Sciatic nerve (tissue), 2 donors: ENCODE results near the gene CREBL2. TPM values are rescaled to one million over a fixed set of nuclear protein-coding genes. Genes with fewer than 3 reads are reported as not detected.
"Not testable (repeated sequence)": the region's sequence is repeated elsewhere in the genome, so short reads cannot be mapped to it uniquely, and the experiment has no call there.

ENCODE experiments used
- ATAC-seq: fragments of 200-7000 bp; cut with Tn5 transposase; one replicate; pipeline ENCODE4 v1.9.1; 2020; ENCODE audit warnings: mild to moderate bottlenecking, moderate library complexity
- DNase-seq: peaks from one replicate; pipeline ENCODE4 v3.0.0-alpha.2; 2020; ENCODE audit warnings: low spot score
- intact Hi-C: fragments of 100-400 bp; cut with DNase I; formaldehyde crosslinking; loops from one replicate; pipeline ENCODE4 v1.14.2; 2022
- total RNA-seq: library from RNA; stranded (reverse); fragmentation: NEBNext Ultra II Directional; extraction: Animal tissue kit (Norgen Biotek cat#: 25700); gene quantifications from one replicate; pipeline ENCODE4 v1.2.1, GENCODE V29; 2021
- donor health status: DM: no; HTN: no; CAD: no.
- donor health status: DM: no; HTN: no; CAD: no.

Gene CREBL2, protein sequence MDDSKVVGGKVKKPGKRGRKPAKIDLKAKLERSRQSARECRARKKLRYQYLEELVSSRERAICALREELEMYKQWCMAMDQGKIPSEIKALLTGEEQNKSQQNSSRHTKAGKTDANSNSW
- total RNA-seq: 67.9 TPM

DNA sequence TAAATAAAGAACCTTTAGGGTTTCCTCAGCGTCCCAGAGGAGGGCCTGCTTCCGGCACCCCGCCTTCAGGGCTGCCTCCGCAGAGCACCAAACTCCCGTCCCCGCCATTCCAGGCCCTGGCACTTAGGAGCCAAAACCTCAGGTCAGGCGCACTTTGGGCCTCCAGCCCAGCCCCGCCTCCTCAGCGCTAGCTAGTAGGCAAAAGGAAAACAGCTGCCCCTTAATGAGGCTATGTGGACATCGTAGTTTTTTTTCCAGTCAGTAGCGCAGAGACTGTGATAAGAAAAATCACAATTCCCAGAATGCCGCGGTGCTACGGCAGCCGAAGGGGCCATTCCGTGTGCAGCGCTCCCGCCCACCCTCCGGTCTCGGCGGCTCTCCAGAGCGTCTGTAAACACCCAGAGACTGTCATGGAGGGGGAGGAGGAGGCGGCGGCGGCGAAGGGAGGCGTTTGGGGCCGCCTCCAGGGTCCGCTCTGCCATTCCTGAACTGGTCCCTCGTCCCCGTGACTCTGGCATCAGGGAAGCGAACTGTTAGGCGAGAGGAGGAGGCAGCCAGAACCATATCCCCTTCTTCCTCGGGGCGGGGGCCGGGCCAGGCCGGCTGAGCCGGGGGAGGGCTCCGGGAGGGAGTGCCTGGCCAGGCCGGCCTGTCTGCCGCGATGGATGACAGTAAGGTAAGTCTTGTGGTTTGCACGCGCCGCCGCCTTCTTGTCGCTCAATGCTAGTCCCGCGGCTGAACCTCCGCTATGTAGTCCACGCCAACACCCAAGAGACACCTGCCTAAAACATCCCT, at the start of gene CREBL2:
Gene CREBL2 (plus strand): TSS at position 365 of the 795 bp plus-strand sequence. CDS start 297 bp downstream, at position 662.
- ATAC-seq: peak; percentile 97
- intact Hi-C loops: no loop called here
- peak; percentile 96 for DNase-seq

DNA sequence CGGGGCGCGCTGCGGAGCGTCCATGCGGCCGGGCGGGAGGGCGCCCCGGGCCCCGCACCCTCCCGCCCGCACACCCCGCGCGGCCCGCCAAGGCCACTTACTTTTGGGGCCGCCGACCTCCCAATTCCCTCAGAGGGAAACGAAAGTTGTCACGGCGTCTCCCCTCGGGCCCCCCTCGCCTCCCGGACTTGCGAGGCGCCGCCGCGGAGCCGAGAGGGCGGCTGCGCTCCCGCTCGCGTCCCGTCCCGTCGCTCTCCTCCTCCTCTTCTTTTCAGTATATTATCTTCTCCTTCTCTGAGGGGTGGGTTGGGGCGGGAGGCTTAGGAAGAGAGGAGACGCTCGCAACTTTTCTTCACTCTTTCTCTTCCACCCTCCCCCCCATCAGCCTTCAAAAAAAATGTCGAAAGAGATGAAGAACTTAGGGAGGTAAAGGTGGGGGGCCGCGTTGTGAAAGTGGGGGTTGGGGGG, 49.6 kb upstream of the CREBL2 start:
- no peak for ATAC-seq
- intact Hi-C loops: no loop called here

DNA sequence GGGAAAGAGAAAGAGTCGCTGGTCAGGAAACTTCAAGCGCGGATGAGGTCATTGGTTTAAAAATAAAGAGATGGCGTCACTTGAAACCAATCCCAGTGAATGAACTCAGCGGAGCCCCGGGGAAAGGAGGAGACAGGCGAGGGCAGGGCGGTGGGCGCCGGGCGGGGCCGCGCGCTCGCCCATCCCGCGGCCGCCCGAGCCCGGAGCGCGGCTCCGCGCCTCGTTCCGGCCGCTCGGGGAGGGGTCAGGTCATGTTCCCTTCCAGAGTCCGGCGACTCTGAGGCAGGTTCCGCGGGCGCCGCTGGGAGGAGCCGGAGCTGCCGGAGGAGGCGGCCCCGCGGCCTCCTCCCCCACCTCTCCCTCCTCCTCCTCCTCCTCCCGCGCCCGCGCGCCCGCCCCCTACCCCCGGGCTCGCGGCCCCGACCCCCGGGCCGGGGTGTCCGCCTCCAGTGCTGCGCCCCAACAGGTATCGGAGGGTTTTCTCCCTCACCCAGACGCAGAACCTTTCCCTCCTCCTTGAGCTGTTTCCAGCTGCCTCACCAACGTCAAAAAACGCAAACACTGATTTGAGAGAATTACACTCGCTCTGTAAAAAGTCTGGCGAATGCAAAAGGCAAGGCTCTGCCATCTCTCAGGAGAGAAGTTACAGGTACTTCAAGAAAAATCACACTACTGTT, 49.0 kb upstream of the CREBL2 start, which contains the start of gene DUSP16:
Gene DUSP16 (minus strand): TSS at position 279 of the 677 bp plus-strand sequence. CDS start 41,765 bp downstream, outside the sequence.
- intact Hi-C loops: no loop called here
- peak; percentile 95 for ATAC-seq
- DNase-seq: peak; percentile 94

More for the DNA sequence above, 49.6 kb upstream of the CREBL2 start:
- peak; percentile 70 for DNase-seq

DNA sequence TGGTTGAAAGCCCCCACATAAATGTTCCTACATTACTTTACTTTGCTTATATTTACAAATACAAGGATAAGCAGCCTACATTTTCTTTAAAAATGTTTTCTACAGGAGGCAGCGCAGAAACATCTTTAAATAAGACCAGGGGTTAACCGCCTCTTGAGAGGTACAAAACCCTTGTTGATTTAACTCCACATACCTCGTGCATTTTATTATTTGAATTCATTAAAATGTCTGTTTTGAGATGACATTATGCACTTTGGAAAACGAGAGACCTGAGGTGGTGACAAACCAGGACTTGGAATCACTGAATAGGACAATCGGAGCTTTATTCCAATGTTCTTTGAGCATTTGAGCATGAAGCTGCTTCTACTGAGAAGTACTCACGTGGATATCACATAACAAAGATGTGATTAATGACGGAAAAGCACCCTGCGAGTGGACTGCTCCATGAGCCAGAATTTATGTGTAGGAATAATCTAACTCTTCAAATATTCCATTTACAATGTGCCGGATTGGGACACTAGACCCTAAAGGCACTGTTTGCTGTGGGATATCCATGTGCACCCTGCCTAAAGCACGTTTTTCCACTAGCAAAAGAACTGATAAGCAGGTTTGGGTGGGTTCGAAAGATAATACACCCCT, 48.3 kb upstream of the CREBL2 start:
- intact Hi-C loops: no loop called here
- ATAC-seq: peak; percentile 24
- DNase-seq: no peak

DNA sequence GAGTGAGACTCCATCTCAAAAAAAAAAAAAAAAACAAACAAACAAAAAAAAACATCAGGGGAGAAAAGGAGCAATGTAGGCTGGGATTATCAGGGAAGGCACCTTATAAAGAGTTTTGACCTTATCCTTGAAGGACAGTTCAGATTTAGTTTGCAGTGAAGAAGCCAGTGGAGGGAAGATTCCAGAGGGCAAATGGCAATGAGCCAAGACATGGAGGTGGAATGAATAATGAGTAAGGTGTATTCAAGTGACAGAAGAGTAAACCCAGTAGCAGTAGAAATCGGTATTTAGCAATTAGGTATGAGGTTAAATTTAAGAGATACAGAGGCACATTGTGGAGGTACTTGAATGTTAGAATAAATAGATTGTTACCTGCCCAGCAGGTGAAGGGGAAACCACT, 46.8 kb upstream of the CREBL2 start:
- intact Hi-C loops: no loop called here
- no peak for ATAC-seq
- DNase-seq: no peak

DNA sequence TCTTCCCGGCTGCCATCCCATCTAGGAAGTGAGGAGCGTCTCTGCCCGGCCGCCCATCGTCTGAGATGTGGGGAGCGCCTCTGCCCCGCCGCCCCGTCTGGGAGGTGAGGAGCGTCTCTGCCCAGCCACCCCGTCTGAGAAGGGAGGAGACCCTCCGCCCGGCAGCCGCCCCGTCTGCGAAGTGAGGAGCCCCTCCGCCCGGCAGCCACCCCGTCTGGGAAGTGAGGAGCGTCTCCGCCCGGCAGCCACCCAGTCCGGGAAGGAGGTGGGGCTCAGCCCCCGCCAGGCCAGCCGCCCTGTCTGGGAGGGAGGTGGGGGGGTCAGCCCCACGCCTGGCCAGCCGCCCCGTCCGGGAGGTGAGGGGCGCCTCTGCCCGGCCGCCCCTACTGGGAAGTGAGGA, 45.7 kb upstream of the CREBL2 start:
- ATAC-seq, intact Hi-C loops, DNase-seq: not testable (repeated sequence)

DNA sequence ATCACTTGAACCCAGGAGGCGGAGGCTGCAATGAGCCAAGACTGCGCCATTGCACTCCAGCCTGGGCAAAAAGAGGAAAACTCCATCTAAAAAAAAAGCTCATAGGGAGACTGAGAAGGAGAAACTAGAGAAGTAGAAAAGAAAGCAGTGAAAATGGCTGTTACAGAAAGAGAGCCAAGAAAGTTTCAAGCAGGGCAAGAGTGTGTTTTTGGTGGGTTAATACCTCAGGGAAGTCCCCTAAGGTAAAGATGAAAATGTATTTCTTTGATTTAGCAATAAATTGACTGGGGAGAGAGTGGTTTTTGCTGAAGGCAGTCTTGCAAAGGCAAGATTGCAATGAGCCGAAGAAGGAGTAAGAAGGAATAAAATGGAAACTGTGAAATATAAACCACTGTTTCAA, 39.0 kb upstream of the CREBL2 start:
- DNase-seq (no peak), ATAC-seq (no peak)
- intact Hi-C loops: no loop called here

DNA sequence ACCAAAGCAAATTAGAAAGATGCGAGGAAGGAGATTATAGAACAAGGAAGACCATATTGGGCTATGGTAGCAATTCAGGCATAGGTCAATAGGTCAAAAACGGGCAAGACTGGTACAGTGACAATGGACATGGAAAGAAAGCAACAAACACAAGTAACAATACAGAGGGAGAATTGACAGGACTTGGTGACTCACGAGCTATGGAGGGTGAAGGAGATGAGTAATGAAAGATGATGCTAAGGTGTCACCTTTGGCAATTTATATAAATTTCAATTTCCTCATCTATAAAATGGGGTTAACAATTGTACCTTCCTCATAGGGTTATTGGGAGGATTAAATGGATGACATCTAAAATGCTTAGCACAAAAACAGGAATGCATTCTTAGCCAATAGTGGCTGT, 33.9 kb upstream of the CREBL2 start:
- no peak for ATAC-seq
- intact Hi-C loops: no loop called here
- DNase-seq: no peak

DNA sequence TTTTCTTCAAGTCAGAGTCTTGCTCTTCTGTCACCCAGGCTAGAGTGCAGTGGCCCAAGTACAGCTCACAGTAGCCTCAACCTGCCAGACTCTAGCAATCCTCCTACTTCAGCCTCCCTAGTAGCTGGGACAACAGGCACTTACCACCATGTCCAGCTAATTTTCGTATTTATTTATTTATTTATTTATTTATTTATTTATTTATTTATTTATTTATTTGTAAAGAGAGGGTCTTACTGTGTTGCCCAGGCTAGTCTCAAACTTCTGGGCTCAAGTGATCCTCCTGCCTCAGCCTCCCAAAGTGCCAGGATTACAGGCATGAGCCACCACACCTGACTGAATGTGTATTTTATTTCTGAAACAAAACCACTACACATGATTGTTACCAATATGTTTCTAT, 31.0 kb upstream of the CREBL2 start:
- DNase-seq, intact Hi-C loops, ATAC-seq: not testable (repeated sequence)

DNA sequence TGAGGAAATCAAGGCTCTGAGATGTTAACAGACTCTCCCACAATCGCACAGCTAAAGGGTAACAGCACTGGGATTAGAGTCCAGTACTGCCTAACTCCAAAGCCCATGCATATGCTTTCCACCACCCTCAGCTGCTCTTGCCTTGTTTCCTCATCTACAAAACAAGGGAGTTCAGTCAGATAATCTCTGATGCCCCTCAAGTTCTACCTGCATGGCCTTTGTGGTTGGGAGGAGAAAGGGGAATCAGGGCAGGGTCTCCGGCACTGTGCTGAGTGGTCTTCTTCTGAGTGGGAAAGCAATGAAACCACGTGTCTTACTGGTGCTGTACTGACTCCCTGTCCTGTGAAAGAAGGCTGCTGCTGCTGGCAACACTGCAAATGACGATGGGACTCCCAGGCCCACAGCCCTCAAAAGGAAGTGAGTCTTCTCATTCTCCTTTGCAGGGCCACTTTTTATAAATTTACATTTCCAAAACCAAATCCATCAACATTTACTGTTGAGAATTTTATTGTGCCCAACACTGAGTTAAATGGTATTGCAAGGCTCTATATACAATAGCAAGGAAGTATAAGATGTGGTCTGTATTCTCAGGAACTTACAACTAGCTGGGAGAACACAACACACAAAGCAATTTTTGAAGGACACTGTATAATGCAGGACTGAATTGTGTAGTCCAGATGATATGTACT, 29.3 kb upstream of the CREBL2 start:
- intact Hi-C loops: no loop called here
- no peak for ATAC-seq
- no peak for DNase-seq

DNA sequence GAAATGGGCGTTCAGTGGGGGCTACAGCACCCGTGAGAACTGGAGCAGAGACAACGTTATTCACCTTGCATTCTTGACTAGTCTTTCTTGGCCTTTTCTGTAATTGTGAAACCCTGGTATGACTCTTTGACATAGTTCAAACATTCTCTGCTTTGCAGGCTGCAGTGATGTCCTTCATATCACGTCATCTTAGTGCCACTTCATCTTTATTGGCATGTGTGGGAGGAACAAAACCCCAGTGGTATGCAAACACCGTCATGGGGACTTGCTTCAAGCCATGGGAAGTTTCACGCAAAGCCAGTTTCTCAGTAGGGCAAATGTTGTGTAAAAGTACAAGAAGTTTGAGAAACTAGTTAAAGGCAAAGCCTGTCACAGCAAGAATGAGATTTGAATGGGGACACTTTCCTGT, 28.8 kb upstream of the CREBL2 start:
- intact Hi-C loops: no loop called here
- DNase-seq: no peak
- ATAC-seq: no peak

DNA sequence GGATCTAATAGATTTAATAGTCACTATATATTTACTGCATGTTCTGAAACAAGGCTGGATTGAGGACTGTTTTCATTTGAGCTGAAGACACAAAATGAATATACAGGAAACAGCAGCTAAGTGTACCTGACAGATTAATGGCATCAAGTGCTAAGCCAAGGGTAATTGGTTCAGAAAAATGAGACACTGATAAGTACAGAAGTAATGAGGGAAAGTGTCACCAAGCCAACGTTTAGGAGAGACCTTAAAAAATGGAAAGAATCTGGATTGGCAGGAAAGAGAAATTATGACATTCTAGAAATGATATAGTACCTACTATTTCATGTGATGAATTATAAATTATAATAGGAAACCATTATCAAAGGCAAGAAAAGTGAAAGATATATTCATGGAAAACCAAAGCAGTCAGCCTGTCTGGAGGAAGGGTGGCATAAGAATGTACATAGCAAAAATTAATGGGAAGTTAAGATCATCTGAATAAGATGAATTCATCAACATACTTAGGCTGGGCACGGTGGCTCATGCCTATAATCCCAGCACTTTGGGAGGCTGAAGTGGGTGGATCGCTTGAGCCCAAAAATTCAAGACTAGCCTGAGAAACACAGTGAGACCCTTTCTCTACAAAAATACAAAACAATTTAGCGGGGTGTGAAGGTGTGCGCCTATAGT, 28.0 kb upstream of the CREBL2 start:
- no peak for DNase-seq
- intact Hi-C loops: no loop called here
- ATAC-seq: no peak

DNA sequence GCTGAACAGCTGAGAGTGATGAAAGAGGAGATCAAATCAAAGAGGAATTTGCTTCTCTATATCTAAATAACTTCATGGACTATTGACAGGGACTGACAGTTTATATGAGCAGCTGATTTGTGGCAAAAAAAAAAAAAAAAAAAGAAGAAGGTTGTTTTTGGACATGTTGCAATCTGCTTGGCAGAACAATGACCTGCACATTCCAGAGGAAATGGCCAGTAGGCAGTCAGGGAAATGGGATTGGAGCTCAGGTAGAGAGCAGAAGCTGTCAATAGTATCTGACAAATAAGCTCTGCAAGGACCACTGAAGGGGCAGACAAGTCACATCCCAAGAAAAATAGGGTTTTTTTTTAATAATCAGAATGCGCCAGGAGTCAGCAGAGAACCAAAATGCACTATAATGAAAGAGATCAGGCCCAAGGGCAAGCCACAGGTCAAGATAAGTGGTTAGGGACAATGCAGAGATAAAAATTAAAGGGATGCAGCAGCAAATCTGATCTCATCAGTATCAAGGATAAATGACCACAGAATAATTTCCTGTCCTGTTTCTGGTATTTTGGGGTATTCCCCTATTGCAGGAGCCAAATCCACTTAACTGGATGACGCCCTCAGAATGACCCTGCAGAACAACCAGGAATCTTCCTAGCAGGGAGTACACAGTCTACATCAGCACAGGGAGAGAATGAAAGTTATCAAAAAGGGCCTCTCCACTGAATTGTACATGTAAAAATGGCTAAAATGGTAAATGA, 26.4 kb upstream of the CREBL2 start:
- ATAC-seq: peak; percentile 46
- intact Hi-C loops: no loop called here
- DNase-seq: no peak

DNA sequence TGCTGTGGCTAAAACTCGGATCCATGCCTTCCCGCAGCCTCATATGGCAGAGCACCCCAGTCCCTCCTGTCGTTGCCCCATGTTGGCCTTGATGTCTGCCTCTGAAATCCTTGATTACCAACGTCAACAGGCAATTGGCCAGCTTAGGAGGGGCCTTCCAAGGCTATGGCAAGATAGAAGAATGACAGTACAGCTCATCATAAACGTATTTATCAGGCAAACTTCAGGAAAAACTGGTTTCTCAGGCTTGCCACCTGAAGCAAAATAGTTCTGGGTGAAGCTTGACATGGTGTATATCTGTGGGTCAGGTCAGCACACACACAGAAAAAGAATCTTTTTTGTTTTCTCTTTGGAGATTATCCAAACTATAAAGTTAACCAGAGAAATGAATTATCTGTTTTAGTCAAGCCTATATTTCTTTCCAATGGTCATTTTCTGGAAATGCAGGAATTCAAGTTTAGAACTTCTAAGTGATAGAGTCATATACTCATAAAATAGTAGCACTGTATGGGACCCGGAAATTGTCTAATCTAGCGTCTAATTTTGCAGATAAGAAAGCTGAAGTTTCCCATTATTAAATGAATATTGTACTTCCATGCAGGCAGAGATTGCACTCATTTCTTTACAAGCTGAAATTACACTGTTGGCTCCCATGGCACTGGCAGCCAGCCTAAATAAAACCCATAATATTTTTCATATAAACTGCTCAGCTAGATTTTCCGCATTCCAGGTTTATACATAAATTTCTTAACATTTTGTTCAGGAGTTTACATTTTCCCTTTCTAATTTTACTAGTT, 24.6 kb upstream of the CREBL2 start:
- intact Hi-C loops: no loop called here
- ATAC-seq (no peak), DNase-seq (no peak)

DNA sequence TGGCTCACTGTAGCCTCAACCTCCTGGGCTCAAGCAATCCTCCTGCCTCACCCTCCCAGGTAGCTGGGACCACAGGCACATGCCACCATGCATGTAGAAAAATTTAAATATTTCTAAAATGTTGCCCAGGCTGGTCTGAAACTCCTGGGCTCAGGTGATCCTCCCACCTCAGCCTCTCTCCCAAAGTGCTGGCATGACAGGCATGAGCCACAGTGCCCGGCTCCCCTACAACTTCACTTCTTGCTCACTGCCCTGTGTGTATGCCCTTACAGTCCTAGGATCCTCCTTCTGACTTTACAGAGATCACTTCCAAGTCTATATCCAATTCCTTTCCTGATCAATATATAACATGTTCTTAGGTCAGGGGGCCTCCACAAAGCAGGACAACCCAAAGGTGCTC, 23.8 kb upstream of the CREBL2 start:
- no peak for ATAC-seq
- no peak for DNase-seq
- intact Hi-C loops: no loop called here

DNA sequence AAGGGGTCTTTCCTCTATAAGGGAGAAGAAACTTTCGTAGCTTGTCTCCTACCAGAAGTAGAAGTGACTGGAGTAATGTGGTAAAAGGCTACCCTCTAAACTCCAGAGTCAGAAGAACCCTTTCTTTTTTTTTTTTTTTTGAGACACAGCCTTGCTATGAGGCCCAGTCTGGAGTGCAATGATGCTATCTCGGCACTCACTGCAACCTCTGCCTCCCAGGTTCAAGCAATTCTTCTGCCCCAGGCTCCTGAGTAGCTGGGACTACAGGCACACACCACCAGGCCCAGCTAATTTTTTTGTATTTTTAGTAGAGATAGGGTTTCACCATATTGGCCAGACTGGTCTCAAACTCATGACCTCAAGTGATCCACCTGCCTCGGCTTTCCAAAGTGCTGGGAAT, 23.2 kb upstream of the CREBL2 start:
- intact Hi-C loops, ATAC-seq, DNase-seq: not testable (repeated sequence)

DNA sequence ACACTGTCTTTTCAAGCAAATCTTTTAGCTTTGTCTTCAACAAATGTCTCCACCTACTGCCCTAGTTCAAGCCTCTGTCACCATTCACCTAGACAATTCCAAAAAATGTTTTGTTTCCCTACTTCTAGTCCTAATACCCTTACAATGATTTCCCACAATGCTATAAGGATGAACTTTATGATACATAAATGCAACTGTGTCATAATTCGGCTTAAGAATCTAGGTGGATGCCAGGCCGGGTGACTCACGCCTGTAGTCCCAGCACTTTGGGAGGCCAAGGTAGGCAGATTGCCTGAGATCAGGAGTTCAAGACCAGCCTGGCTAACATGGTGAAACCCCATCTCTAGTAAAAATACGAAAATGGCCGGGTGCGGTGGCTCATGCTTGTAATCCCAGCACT, 20.7 kb upstream of the CREBL2 start:
- ATAC-seq: no peak
- intact Hi-C loops: no loop called here
- DNase-seq: no peak
